Subcutaneous adipose tissue (tissue), 4 donors: ENCODE results near the gene TXNL4A. TPM values are rescaled to one million over a fixed set of nuclear protein-coding genes. Genes with fewer than 3 reads are reported as not detected.

Experiments
- CTCF ChIP-seq: fragments of 450-650 bp; IDR thresholded peaks from one replicate; pipeline ENCODE4 v1.5.1; 2016; ENCODE audit warnings: low read depth, mild to moderate bottlenecking, control low read depth, antibody characterized with exemption, moderate library complexity
- total RNA-seq, 4 donors: library from RNA; depleted of rRNA; stranded (reverse); fragments of >200 nt; gene quantifications; one replicate each; pipeline ENCODE4 v1.1.0, GENCODE V29; 2016

The TXNL4A gene
- total RNA-seq, 4 donors from 2014 or later, result 22.9 to 53.3 (median 28.1) TPM

DNA sequence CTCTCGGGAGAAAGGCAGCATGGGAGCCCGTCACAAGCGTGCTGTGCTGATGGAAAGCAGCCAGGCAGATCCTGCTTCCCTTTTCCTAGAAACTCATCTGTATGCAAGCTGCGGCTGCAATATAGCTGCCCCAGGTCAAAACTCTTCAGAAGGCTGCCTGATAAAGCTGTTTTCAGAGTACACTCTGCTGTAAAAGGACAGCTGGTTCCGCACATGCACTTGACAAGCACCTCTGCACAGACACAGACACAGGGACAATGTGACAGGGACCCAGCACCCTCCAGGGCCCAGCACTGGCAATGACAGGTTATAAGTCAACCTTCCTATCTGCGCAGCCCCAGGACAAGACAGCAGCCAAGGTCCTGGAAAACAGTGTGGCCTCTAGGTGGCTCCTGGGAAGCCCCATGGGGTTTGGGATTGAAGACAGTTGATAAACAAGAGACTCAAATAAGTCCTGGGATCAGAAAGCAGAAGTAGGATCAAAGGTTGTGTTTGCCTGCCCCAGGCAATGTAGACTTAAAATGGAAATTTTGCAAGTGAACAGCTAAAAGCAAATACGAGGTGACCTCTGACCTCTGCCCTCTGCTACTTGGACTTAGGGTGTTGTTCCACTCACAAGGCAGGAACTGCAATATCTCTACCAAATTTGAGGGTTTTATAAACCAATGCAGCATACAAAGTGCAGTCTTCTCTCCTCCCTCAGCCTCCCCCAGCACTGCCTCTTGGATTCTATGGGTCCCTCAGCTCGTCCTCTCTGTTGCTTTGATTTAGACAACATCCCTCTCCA is 53.9 kb downstream of the TXNL4A start:
- no peak for TF ChIP-seq CTCF

- no peak for TF ChIP-seq CTCF
Measured at GRCh38 chr18:79933765-79934164, 54.6 kb downstream of the TXNL4A start.

- no peak for TF ChIP-seq CTCF
Measured at GRCh38 chr18:79932907-79933306, 55.5 kb downstream of the TXNL4A start.

- no peak for TF ChIP-seq CTCF
Measured at GRCh38 chr18:79931475-79931874, 56.9 kb downstream of the TXNL4A start.

GRCh38 chr18:79930020-79930642 is 58.2 kb downstream of the TXNL4A start:
- TF ChIP-seq CTCF, result no peak

DNA sequence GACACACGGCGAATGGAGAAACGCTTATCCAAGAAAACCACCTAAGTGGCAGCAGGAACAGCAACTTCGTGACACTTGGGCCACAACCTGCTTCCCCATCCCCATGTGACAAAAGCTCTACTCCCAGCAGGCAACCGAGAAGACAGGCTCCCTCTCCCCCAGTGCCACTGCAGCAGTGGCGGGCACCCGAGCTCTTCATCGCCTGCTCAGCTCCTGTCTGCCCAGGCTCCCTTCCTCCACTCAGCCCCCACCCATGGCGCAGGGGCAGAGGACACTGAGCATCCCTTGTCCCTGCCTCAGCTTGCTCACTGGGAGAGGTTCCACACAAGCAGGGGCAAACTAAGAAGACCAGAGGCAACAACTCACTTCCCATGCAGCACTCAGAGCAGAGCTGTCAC is 59.8 kb downstream of the TXNL4A start:
- no peak for TF ChIP-seq CTCF
